Prostate gland (tissue), 2 donors: ENCODE measurements around the gene GNG4.

ENCODE experiments used
- POLR2A ChIP-seq: fragments of 450-650 bp; IDR thresholded peaks from one replicate; pipeline ENCODE4 v1.6.1; 2016; ENCODE audit warnings: antibody characterized with exemption, mild to moderate bottlenecking
- POLR2AphosphoS5 ChIP-seq: sonication (generic); formaldehyde crosslinking; IDR thresholded peaks from one replicate; pipeline ENCODE4 v1.6.1; 2017; ENCODE audit warnings: antibody characterized with exemption
- TF ChIP-seq, protein P1 (sequence below), 4 experiments: fragments of 200-600 bp in 2 of 4; fragments of 450-650 bp in 2 of 4; sonication (generic) in 2 of 4; IDR thresholded peaks; 1 replicate in 3 of 4; 2 replicates in 1 of 4; pipeline ENCODE4 v1.5.1; 2016 to 2019; ENCODE audit warnings: antibody characterized with exemption in 4 of 4, mild to moderate bottlenecking in 2 of 4, moderate library complexity in 2 of 4

DNA sequence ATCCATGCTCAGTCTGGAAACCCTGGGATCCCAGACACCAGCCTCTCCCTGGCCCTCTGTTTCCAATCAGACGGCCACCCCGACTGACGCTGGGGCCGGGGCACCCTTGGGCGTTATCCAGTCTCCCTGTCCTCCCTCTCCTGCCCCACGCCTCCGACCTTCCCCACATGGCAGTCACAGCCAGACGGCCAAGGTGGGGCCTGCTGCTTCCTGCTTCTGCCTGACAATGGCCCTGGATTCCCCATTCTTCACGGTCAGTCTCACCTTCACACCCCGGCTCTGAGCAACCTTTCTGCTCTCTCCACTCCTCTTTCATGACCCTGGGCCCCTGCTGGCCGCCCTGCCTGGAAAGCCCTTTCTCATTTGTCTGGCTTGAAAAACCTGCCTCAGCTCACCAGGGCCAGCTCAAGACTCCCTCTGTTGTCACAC is 6.6 kb downstream of the GNG4 start:
- TF ChIP-seq, protein P1, sequence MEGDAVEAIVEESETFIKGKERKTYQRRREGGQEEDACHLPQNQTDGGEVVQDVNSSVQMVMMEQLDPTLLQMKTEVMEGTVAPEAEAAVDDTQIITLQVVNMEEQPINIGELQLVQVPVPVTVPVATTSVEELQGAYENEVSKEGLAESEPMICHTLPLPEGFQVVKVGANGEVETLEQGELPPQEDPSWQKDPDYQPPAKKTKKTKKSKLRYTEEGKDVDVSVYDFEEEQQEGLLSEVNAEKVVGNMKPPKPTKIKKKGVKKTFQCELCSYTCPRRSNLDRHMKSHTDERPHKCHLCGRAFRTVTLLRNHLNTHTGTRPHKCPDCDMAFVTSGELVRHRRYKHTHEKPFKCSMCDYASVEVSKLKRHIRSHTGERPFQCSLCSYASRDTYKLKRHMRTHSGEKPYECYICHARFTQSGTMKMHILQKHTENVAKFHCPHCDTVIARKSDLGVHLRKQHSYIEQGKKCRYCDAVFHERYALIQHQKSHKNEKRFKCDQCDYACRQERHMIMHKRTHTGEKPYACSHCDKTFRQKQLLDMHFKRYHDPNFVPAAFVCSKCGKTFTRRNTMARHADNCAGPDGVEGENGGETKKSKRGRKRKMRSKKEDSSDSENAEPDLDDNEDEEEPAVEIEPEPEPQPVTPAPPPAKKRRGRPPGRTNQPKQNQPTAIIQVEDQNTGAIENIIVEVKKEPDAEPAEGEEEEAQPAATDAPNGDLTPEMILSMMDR (IDR thresholded peaks at IDR 0.05) = no peak
- TF ChIP-seq POLR2AphosphoS5 (no peak), POLR2A (no peak)
